PC-9 (cell line): ENCODE data around the gene DAB2. TPM values are rescaled to one million over a fixed set of nuclear protein-coding genes. Genes with fewer than 3 reads are reported as not detected.

Source experiments
- BruUV-seq: library from RNA; stranded (reverse); fragments of 400-500 nt; replicated peaks from 2 replicates; lab custom pipeline; 2021; lab: Mats Ljungman, UMichigan
- CTCF ChIA-PET: fragments of 300-600 bp; sonication (Branson Sonifier 250); formaldehyde crosslinking; loops from one replicate; lab custom pipeline; 2022; ENCODE audit warnings: antibody characterized with exemption; lab: Charles Lee
- POLR2A ChIA-PET: fragments of 300-600 bp; sonication (Branson Sonifier 250); formaldehyde crosslinking; loops from one replicate; lab custom pipeline; 2022; ENCODE audit warnings: antibody characterized with exemption; ENCODE audit not compliant: unreplicated experiment; lab: Charles Lee
- DNase-seq, 2 experiments: peaks; one replicate each; pipeline versions ENCODE4 v3.0.0 to v3.0.0-alpha.2; 2015 to 2022; ENCODE audit warnings: mixed read lengths in 1 of 2
- H2AFZ ChIP-seq: fragments of 200-600 bp; sonication (generic); 2 replicates; pipeline ENCODE4 v1.8.1; 2017; ENCODE audit warnings: antibody characterized with exemption
- H3F3A ChIP-seq: fragments of 200-600 bp; sonication (generic); 2 replicates; pipeline ENCODE4 v1.8.1; 2017; ENCODE audit warnings: antibody characterized with exemption, mild to moderate bottlenecking, low read depth; ENCODE audit not compliant: insufficient read depth
- H3K27ac ChIP-seq: fragments of 200-600 bp; sonication (generic); 2 replicates; pipeline ENCODE4 v1.6.1; 2016; ENCODE audit warnings: mixed run types
- H3K27me3 ChIP-seq: fragments of 200-600 bp; sonication (generic); 2 replicates; pipeline ENCODE4 v1.6.1; 2016; ENCODE audit warnings: low read depth, mixed run types; ENCODE audit not compliant: insufficient read depth
- H3K36me3 ChIP-seq: fragments of 200-600 bp; sonication (generic); 2 replicates; pipeline ENCODE4 v1.6.1; 2016; ENCODE audit warnings: low read depth, mixed run types
- H3K4me1 ChIP-seq: fragments of 200-600 bp; sonication (generic); replicated peaks from 2 replicates; pipeline ENCODE4 v1.6.1; 2016; ENCODE audit warnings: mixed run types; ENCODE audit not compliant: insufficient read depth
- H3K4me2 ChIP-seq: fragments of 200-600 bp; sonication (generic); 2 replicates; pipeline ENCODE4 v1.6.1; 2017; ENCODE audit warnings: mixed run types
- H3K4me3 ChIP-seq: fragments of 200-600 bp; sonication (generic); 2 replicates; pipeline ENCODE4 v1.6.1; 2016; ENCODE audit warnings: mixed run types
- H3K79me2 ChIP-seq: fragments of 200-600 bp; sonication (generic); 2 replicates; pipeline ENCODE4 v1.6.1; 2017; ENCODE audit warnings: low read depth, mixed run types
- H3K9me2 ChIP-seq: fragments of 200-600 bp; sonication (generic); 2 replicates; pipeline ENCODE4 v1.8.1; 2017; ENCODE audit warnings: mild to moderate bottlenecking; ENCODE audit not compliant: insufficient read depth
- H3K9me3 ChIP-seq: fragments of 200-600 bp; sonication (generic); 2 replicates; pipeline ENCODE4 v1.8.1; 2016; ENCODE audit warnings: low read depth; ENCODE audit not compliant: insufficient read depth
- H4K20me1 ChIP-seq: fragments of 200-600 bp; sonication (generic); 2 replicates; pipeline ENCODE4 v1.8.1; 2017; ENCODE audit not compliant: insufficient read depth
- CTCF ChIP-seq: fragments of 200-600 bp; sonication (generic); conservative IDR thresholded peaks from 2 replicates; pipeline ENCODE4 v1.6.1; 2017; ENCODE audit warnings: mixed run types, antibody characterized with exemption, mild to moderate bottlenecking, moderate library complexity
- EZH2 ChIP-seq: fragments of 200-600 bp; sonication (generic); IDR thresholded peaks from 2 replicates; pipeline ENCODE4 v1.8.0; 2017; ENCODE audit warnings: antibody characterized with exemption, low read depth
- intact Hi-C: fragments of 100-400 bp; cut with micrococcal nuclease; formaldehyde crosslinking; loops from one replicate; pipeline ENCODE4 v1.10.0; 2022; ENCODE audit not compliant: unreplicated experiment
- total RNA-seq: library from RNA; stranded (reverse); gene quantifications from 2 replicates; pipeline ENCODE4 v1.2.3, GENCODE V29; 2021

Gene DAB2
- total RNA-seq, 1 experiment from 2014 or later, result 21.0 TPM

- Histone ChIP-seq H3K4me1 (peaks cover 16% of the 10 kb centered on the region), H3K9me3 (peaks cover 9% of the 10 kb centered on the region; the same call in 1 of the 2 replicates), H2AFZ (no peak overlapping the region), H3K79me2 (no peaks in the 10 kb centered on the region), H3K27me3 (no peaks in the 10 kb centered on the region), H3K4me3 (no peak overlapping the region), H3K36me3 (no peaks in the 10 kb centered on the region; the same call in 1 of the 2 replicates), H3K9me2 (no peaks in the 10 kb centered on the region), H4K20me1 (no peaks in the 10 kb centered on the region), H3K27ac (peak overlapping the region; percentile 90; the same call in 1 of the 2 replicates), H3F3A (peaks cover 15% of the 10 kb centered on the region), H3K4me2 (no peak overlapping the region)
- intact Hi-C loops, result no loop called here
- no peak for TF ChIP-seq EZH2
- TF ChIP-seq CTCF, result no peak
- BruUV-seq, result no TSS peak
- POLR2A ChIA-PET, result interaction anchor here (0.5 to 0.7 kb wide), 3 partner anchors 13 to 1841 kb away, joined by 3 to 4 read pairs (median 4); no protein-coding TSS in a partner anchor
- DNase-seq, result no peak
- CTCF ChIA-PET, result interaction anchor here (0.6 to 0.7 kb wide), 2 partner anchors 100 to 147 kb away, joined by 3 to 4 read pairs; no protein-coding TSS in a partner anchor
Measured at GRCh38 chr5:39400713-39401578, 23.8 kb downstream of the DAB2 start.

DNA sequence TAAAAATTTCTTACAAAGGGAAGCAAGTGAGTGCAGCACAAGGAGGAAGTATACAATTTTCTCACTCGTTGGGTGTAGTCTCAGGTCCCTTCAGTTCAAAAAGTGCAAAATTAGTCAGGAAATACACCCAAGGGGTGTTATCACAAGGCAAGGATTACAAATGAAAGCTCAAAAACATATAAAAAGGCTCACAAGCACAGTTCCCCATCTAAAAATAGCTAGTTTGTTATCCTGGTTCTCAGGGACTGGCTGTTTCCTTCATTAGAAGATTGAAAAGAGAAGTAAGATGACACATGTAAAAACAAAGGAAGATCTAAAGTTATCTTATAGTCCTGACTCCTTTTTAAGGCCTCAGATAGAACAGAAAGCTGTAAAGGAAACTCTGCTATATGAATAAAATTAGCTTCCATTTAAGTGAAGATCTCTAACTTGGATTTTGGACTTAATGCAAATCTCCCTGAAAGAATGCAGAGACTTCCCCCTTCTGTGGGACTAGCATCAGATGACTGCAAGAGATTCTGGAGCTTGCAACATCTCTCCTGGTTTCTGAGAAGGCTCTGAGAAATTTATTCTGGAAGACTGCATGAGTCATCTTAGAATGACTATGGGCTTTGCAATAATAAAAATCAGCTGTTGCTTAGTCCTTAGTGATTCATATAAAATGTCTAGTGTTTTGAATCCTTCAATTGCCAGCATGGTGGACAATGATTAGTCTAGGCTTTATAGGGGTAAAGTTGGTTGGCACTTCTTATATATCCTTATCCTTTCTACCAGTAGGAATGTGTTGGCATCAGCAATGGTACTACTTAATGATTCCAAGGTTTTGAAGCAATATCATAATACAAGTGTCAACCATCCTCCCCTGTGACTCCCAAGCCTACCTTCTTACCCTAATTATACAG is 25.4 kb downstream of the DAB2 start:
- Histone ChIP-seq H3K9me3 (peaks cover 9% of the 10 kb centered on the region; the same call in 1 of the 2 replicates), H3K4me2 (peak overlapping the region; percentile 26), H3K27me3 (no peaks in the 10 kb centered on the region), H3K79me2 (no peaks in the 10 kb centered on the region), H2AFZ (peak overlapping the region; percentile 24), H3K27ac (peak overlapping the region; percentile 90), H3F3A (peaks cover 15% of the 10 kb centered on the region), H4K20me1 (no peaks in the 10 kb centered on the region), H3K4me1 (peaks cover 31% of the 10 kb centered on the region), H3K36me3 (no peaks in the 10 kb centered on the region; the same call in 1 of the 2 replicates), H3K9me2 (no peaks in the 10 kb centered on the region), H3K4me3 (no peak overlapping the region)
- intact Hi-C loops, result loop anchor here (1.0 kb wide), 1 partner anchor 25 kb away; the partner anchor contains the start of gene DAB2
- POLR2A ChIA-PET, result interaction anchor here (0.5 to 1.1 kb wide), 6 partner anchors 24 to 1505 kb away, joined by 3 to 22 read pairs (median 6); partner anchors contain the start of gene DAB2
- TF ChIP-seq CTCF (no peak), EZH2 (no peak)
- TSS peak; percentile 61 for BruUV-seq
- CTCF ChIA-PET, result interaction anchor here (0.6 to 2.2 kb wide), 7 partner anchors 14 to 1986 kb away, joined by 3 to 16 read pairs (median 5); partner anchors contain the start of gene DAB2
- DNase-seq, result peak; percentile 60 to 97

DNA sequence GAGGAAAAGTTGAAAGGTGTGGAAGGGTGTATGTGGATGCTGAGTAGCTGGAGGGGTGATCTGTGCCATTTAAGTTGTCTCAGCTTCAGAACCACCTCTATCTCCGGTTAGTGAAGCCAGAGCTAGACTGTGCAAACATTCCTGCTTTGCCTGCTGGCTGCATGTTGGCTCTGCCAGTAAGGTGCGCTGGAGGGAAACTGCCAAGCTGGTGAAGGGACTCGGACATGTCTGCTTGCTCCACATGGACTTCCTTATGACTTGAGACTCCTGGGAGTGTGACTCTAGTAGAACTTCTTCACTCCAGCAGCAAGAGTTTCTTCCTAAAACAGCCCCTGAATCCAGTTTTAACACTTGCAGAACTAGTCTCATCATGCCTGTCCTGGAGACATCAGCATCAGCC is 27.9 kb downstream of the DAB2 start:
- Histone ChIP-seq H3K4me3 (no peak overlapping the region), H3K27ac (no peak overlapping the region), H3K36me3 (no peaks in the 10 kb centered on the region; the same call in 1 of the 2 replicates), H3K9me2 (no peaks in the 10 kb centered on the region), H3F3A (peaks cover 15% of the 10 kb centered on the region), H3K9me3 (peaks cover 6% of the 10 kb centered on the region; the same call in 1 of the 2 replicates), H3K4me2 (no peak overlapping the region), H2AFZ (no peak overlapping the region), H4K20me1 (no peaks in the 10 kb centered on the region), H3K79me2 (no peaks in the 10 kb centered on the region), H3K27me3 (no peaks in the 10 kb centered on the region), H3K4me1 (peaks cover 31% of the 10 kb centered on the region)
- no peak for TF ChIP-seq EZH2
- no peak for TF ChIP-seq CTCF
- intact Hi-C loops, result no loop called here
- ChIA-PET POLR2A (interaction anchor here (0.5 to 0.7 kb wide), 2 partner anchors 13 to 146 kb away, joined by 3 to 7 read pairs; no protein-coding TSS in a partner anchor), CTCF (no interaction called here)
- no TSS peak for BruUV-seq
- DNase-seq, result no peak
